GM12878 (cell line): ENCODE results near the gene OVOL3. TPM values are rescaled to one million over a fixed set of nuclear protein-coding genes. Genes with fewer than 3 reads are reported as not detected.

Experiments used
- ATAC-seq: fragments of 200-7000 bp; cut with Tn5 transposase; 3 replicates; pipeline ENCODE4 v1.9.1; 2020; ENCODE audit warnings: mild to moderate bottlenecking, moderate library complexity
- BruUV-seq: library from RNA; stranded (reverse); fragments of 400-500 nt; replicated peaks from 2 replicates; lab custom pipeline; 2021; lab: Mats Ljungman, UMichigan
- CTCF ChIA-PET: fragments of 300-600 bp; sonication (Branson Sonifier 250); formaldehyde crosslinking; extraction: SDS; loops from one replicate; lab custom pipeline; 2021; ENCODE audit warnings: inconsistent platforms; lab: Yijun Ruan, JAX
- POLR2A ChIA-PET: fragments of 350-600 bp; formaldehyde crosslinking; extraction: SDS; loops from one replicate; lab custom pipeline; 2021; ENCODE audit warnings: inconsistent platforms; lab: Charles Lee
- RAD21 ChIA-PET: fragments of 300-600 bp; sonication (Branson Sonifier 250); formaldehyde crosslinking; loops from one replicate; lab custom pipeline; 2023; ENCODE audit warnings: antibody characterized with exemption; ENCODE audit not compliant: unreplicated experiment; lab: Charles Lee
- SMC1A ChIA-PET: fragments of 300-600 bp; sonication (Branson Sonifier 250); formaldehyde crosslinking; loops from one replicate; lab custom pipeline; 2023; ENCODE audit not compliant: unreplicated experiment, uncharacterized antibody; lab: Charles Lee
- DNase-seq: peaks from one replicate; pipeline ENCODE4 v3.0.0-alpha.2; 2011; ENCODE audit warnings: low read depth, low spot score
- FAIRE-seq: peaks from 3 replicates; lab custom pipeline; 2011; peaks lifted over from hg19 to GRCh38; lab: Jason Lieb, UNC
- H2AFZ ChIP-seq: 2 replicates; pipeline ENCODE4 v1.6.0; 2011; ENCODE audit warnings: low read depth, low read length, control low read depth; ENCODE audit not compliant: control insufficient read depth
- H3K27ac ChIP-seq: 2 replicates; pipeline ENCODE4 v1.5.1; 2011; ENCODE audit warnings: control low read depth; ENCODE audit not compliant: control insufficient read depth, insufficient read depth
- H3K27me3 ChIP-seq, 2 experiments: replicated peaks in 1 of 2; 2 replicates each; pipeline versions ENCODE4 v1.6.0 to v1.6.1; 2011; ENCODE audit warnings: low read length in 1 of 2; ENCODE audit not compliant: control insufficient read depth in 2 of 2, insufficient read depth in 2 of 2
- H3K36me3 ChIP-seq, 2 experiments: 2 replicates each; pipeline ENCODE4 v1.5.1; 2011; ENCODE audit warnings: low read length in 1 of 2; ENCODE audit not compliant: control insufficient read depth in 2 of 2, insufficient read depth in 2 of 2
- H3K4me1 ChIP-seq: 2 replicates; pipeline ENCODE4 v1.6.1; 2011; ENCODE audit warnings: mild to moderate bottlenecking, low read length, moderate library complexity, mixed read lengths; ENCODE audit not compliant: control insufficient read depth, insufficient read depth
- H3K4me2 ChIP-seq: 2 replicates; pipeline ENCODE4 v1.6.0; 2011; ENCODE audit warnings: control low read depth; ENCODE audit not compliant: control insufficient read depth, insufficient read depth
- H3K4me3 ChIP-seq: fragments of 200-600 bp; sonication (generic); 2 replicates; pipeline ENCODE4 v1.5.1; 2016
- H3K79me2 ChIP-seq: 2 replicates; pipeline ENCODE4 v1.6.0; 2011; ENCODE audit warnings: low read length; ENCODE audit not compliant: control insufficient read depth, insufficient read depth
- H3K9ac ChIP-seq: 2 replicates; pipeline ENCODE4 v1.8.0; 2011; ENCODE audit warnings: low read length, control low read depth, mixed read lengths; ENCODE audit not compliant: control insufficient read depth, insufficient read depth
- H3K9me3 ChIP-seq: replicated peaks from 3 replicates; pipeline ENCODE4 v1.5.1; 2011; ENCODE audit warnings: mild to moderate bottlenecking, low read length; ENCODE audit not compliant: control insufficient read depth, insufficient read depth
- H4K20me1 ChIP-seq: 2 replicates; pipeline ENCODE4 v1.6.0; 2011; ENCODE audit not compliant: control insufficient read depth, insufficient read depth
- MEF2B ChIP-seq: fragments of 450-650 bp; IDR thresholded peaks from 2 replicates; pipeline ENCODE4 v1.6.1; 2018; ENCODE audit warnings: mild to moderate bottlenecking, moderate library complexity; ENCODE audit not compliant: partially characterized antibody, poor library complexity, severe bottlenecking
- MTA2 ChIP-seq: fragments of 450-650 bp; IDR thresholded peaks from 2 replicates; pipeline ENCODE4 v1.6.1; 2016; ENCODE audit warnings: low read depth, mild to moderate bottlenecking, moderate library complexity
- NR2C2 ChIP-seq: IDR thresholded peaks from 2 replicates; pipeline ENCODE4 v1.6.1; 2011; ENCODE audit warnings: borderline replicate concordance, low read depth; ENCODE audit not compliant: control insufficient read depth, insufficient read length
- RAD51 ChIP-seq: fragments of 450-650 bp; IDR thresholded peaks from 2 replicates; pipeline ENCODE4 v1.6.1; 2016; ENCODE audit warnings: moderate library complexity, mild to moderate bottlenecking, inconsistent platforms
- SMAD1 ChIP-seq: fragments of 450-650 bp; IDR thresholded peaks from 2 replicates; pipeline ENCODE4 v1.6.1; 2018; ENCODE audit warnings: mild to moderate bottlenecking, low read depth; ENCODE audit not compliant: partially characterized antibody
- STAT3 ChIP-seq: IDR thresholded peaks from 2 replicates; pipeline ENCODE4 v1.6.1; 2011; ENCODE audit warnings: low read depth, low read length, improper control_type of control experiment
- SUPT20H ChIP-seq: IDR thresholded peaks from 2 replicates; pipeline ENCODE4 v1.6.1; 2011; ENCODE audit warnings: low read depth, mild to moderate bottlenecking, low read length, moderate library complexity, borderline replicate concordance; ENCODE audit not compliant: control insufficient read depth
- WRNIP1 ChIP-seq: IDR thresholded peaks from 2 replicates; pipeline ENCODE4 v1.6.1; 2011; ENCODE audit warnings: low read depth, low read length, improper control_type of control experiment, borderline replicate concordance
- ZNF687 ChIP-seq: fragments of 450-650 bp; IDR thresholded peaks from 2 replicates; pipeline ENCODE4 v1.6.1; 2017; ENCODE audit warnings: mild to moderate bottlenecking, moderate library complexity
- WGBS: methylation state at CpG from one replicate; pipeline ENCODE4 v1.1.6; 2016; ENCODE audit warnings: low lambda C conversion rate; ENCODE audit not compliant: insufficient replicate concordance, insufficient coverage; ENCODE audit errors: missing lambda C conversion rate; 5-methylcytosine and 5-hydroxymethylcytosine counted together
- in situ Hi-C: fragments of 300-500 bp; cut with MboI; formaldehyde crosslinking; loops from 9 replicates; pipeline ENCODE4 v1.14.3; 2018; ENCODE audit warnings: mixed read lengths
- intact Hi-C: fragments of 100-400 bp; cut with micrococcal nuclease; formaldehyde crosslinking; loops from one replicate; pipeline ENCODE4 v1.14.2; 2022; ENCODE audit not compliant: unreplicated experiment
- polyA plus RNA-seq, 11 experiments: library from polyadenylated mRNA; depleted of rRNA in 4 of 11; unstranded in 6 of 11; stranded (reverse) in 5 of 11; fragments of >200 nt; fragmentation: Nextera tagmentation in 4 of 11; fragmentation: Illumina TruSeq in 1 of 11; extraction: Ambion mirVana in 4 of 11; extraction: Trizol in 1 of 11; gene quantifications; 1 replicate in 1 of 11; 2 replicates in 10 of 11; pipeline versions ENCODE4 v1.2.1 to v1.2.3, GENCODE V29; 2011 to 2016; ENCODE audit warnings: inconsistent platforms in 2 of 11, missing spikeins in 2 of 11, low read depth in 1 of 11
- total RNA-seq, 4 experiments: library from RNA; depleted of rRNA in 3 of 4; stranded (reverse); fragments of >200 nt in 3 of 4; fragmentation: Illumina TruSeq in 1 of 4; extraction: Trizol in 1 of 4; gene quantifications; 2 replicates each; pipeline versions ENCODE4 v1.2.1 to v1.2.3, GENCODE V29; 2013 to 2021

OVOL3 gene
- total and polyA plus RNA-seq, 10 of the 15 experiments (the other 5 are each of a cell fraction or from before 2014, with no cell fraction given): 0.43 TPM; not detected in 9

GRCh38 chr19:36079389-36079945 lies 31.5 kb upstream of the OVOL3 start:
- no peaks in the 10 kb centered on the region for H4K20me1 ChIP-seq
- peaks cover 20 to 22% of the 10 kb centered on the region in 2 experiments; a peak in 3 of 4 replicates for H3K36me3 ChIP-seq
- intact Hi-C loops: no loop called here
- SMC1A ChIA-PET: no interaction called here
- FAIRE-seq (no peak), DNase-seq (no peak), ATAC-seq (no peak)
- no peak overlapping the region for H3K9ac ChIP-seq
- TF ChIP-seq MTA2 (no peak), ZNF687 (no peak), SMAD1 (no peak), WRNIP1 (no peak), MEF2B (no peak), SUPT20H (no peak), STAT3 (no peak), RAD51 (no peak), NR2C2 (no peak)
- CTCF ChIA-PET: interaction anchor here (1.4 kb wide), 1 partner anchor 13 kb away, joined by 4 read pairs; no protein-coding TSS in a partner anchor
- H3K79me2 ChIP-seq: no peaks in the 10 kb centered on the region
- no peak overlapping the region for H3K4me3 ChIP-seq
- RAD21 ChIA-PET: no interaction called here
- H3K4me2 ChIP-seq: no peak overlapping the region
- no peak overlapping the region for H2AFZ ChIP-seq
- POLR2A ChIA-PET: no interaction called here
- in situ Hi-C loops: no loop called here
- WGBS: 98% methylated on average over 3 of the region's 3 CpGs
- no peak overlapping the region for H3K27ac ChIP-seq
- H3K4me1 ChIP-seq: no peaks in the 10 kb centered on the region
- H3K27me3 ChIP-seq: no peaks in the 10 kb centered on the region
- H3K9me3 ChIP-seq: no peaks in the 10 kb centered on the region
- BruUV-seq: no TSS peak
